IMR-90 (cell line): ENCODE data around the gene ACAT2. TPM values are rescaled to one million over a fixed set of nuclear protein-coding genes. Genes with fewer than 3 reads are reported as not detected.

Source experiments
- ATAC-seq: fragments of 200-7000 bp; cut with Tn5 transposase; 2 replicates; pipeline ENCODE4 v1.9.1; 2020; ENCODE audit warnings: low read depth, mild to moderate bottlenecking, moderate library complexity
- BruUV-seq: library from RNA; stranded (reverse); fragments of 400-500 nt; replicated peaks from 2 replicates; lab custom pipeline; 2021; lab: Mats Ljungman, UMichigan
- CTCF ChIA-PET: fragments of 300-600 bp; formaldehyde crosslinking; extraction: SDS; loops from one replicate; lab custom pipeline; 2021; ENCODE audit warnings: antibody characterized with exemption; lab: Yijun Ruan, JAX
- POLR2A ChIA-PET: fragments of 300-600 bp; sonication (Branson Sonifier 250); formaldehyde crosslinking; loops from one replicate; lab custom pipeline; 2022; ENCODE audit warnings: antibody characterized with exemption; ENCODE audit not compliant: unreplicated experiment; lab: Charles Lee
- DNase-seq: peaks from one replicate; pipeline ENCODE4 v3.0.0; 2013
- H2AFZ ChIP-seq: replicated peaks from 2 replicates; pipeline ENCODE3; 2013; ENCODE audit warnings: low read length, mild to moderate bottlenecking; ENCODE audit not compliant: poor library complexity
- H2AK5ac ChIP-seq: 2 replicates; pipeline ENCODE4 v1.6.1; 2013; ENCODE audit warnings: low read depth, low read length, inconsistent platforms
- H2AK9ac ChIP-seq: replicated peaks from 2 replicates; pipeline ENCODE3; 2013; ENCODE audit warnings: mild to moderate bottlenecking, low read depth, low read length, moderate library complexity; ENCODE audit not compliant: poor library complexity
- H2BK120ac ChIP-seq: 2 replicates; pipeline ENCODE4 v1.6.1; 2013; ENCODE audit warnings: low read depth, low read length, inconsistent platforms
- H2BK15ac ChIP-seq: 3 replicates; pipeline ENCODE4 v1.6.1; 2013; ENCODE audit warnings: low read depth, low read length, inconsistent platforms
- H2BK20ac ChIP-seq: 2 replicates; pipeline ENCODE4 v1.6.1; 2013; ENCODE audit warnings: low read depth, mild to moderate bottlenecking, inconsistent platforms, low read length, moderate library complexity
- H2BK5ac ChIP-seq: 2 replicates; pipeline ENCODE4 v1.6.1; 2013; ENCODE audit warnings: mild to moderate bottlenecking, low read depth, low read length, inconsistent platforms; ENCODE audit not compliant: poor library complexity, severe bottlenecking
- H3K14ac ChIP-seq: replicated peaks from 2 replicates; pipeline ENCODE4 v1.6.1; 2013; ENCODE audit warnings: low read depth, low read length, inconsistent platforms
- H3K18ac ChIP-seq: 2 replicates; pipeline ENCODE4 v1.6.1; 2013; ENCODE audit warnings: low read depth, low read length, control low read depth
- H3K23ac ChIP-seq: 2 replicates; pipeline ENCODE4 v1.6.1; 2013; ENCODE audit warnings: low read depth, low read length, inconsistent platforms
- H3K27ac ChIP-seq: 2 replicates; pipeline ENCODE4 v1.5.1; 2013; ENCODE audit warnings: mild to moderate bottlenecking, control low read depth, low read length; ENCODE audit not compliant: insufficient read depth
- H3K27me3 ChIP-seq: 2 replicates; pipeline ENCODE4 v1.6.1; 2013; ENCODE audit warnings: low read length; ENCODE audit not compliant: control insufficient read depth, insufficient read depth
- H3K36me3 ChIP-seq: 2 replicates; pipeline ENCODE4 v1.6.1; 2013; ENCODE audit warnings: low read length, mixed read lengths; ENCODE audit not compliant: control insufficient read depth, insufficient read depth
- H3K4ac ChIP-seq: 2 replicates; pipeline ENCODE4 v1.6.1; 2013; ENCODE audit warnings: low read depth, low read length, inconsistent platforms
- H3K4me1 ChIP-seq: 2 replicates; pipeline ENCODE4 v1.6.1; 2013; ENCODE audit warnings: low read length, mixed read lengths; ENCODE audit not compliant: control insufficient read depth, insufficient read depth
- H3K4me2 ChIP-seq: 2 replicates; pipeline ENCODE4 v1.6.1; 2013; ENCODE audit warnings: low read depth, mild to moderate bottlenecking, control low read depth, low read length, moderate library complexity
- H3K4me3 ChIP-seq: 2 replicates; pipeline ENCODE4 v1.5.1; 2013; ENCODE audit warnings: low read depth, mild to moderate bottlenecking, control low read depth, low read length, moderate library complexity; ENCODE audit not compliant: insufficient read depth
- H3K56ac ChIP-seq: 2 replicates; pipeline ENCODE4 v1.6.1; 2013; ENCODE audit warnings: low read length, inconsistent platforms; ENCODE audit not compliant: insufficient read depth; ENCODE audit errors: extremely low read depth
- H3K79me1 ChIP-seq, 2 experiments: 2 replicates each; pipeline ENCODE4 v1.6.1; 2013; ENCODE audit warnings: low read length in 2 of 2, inconsistent platforms in 1 of 2, low read depth in 1 of 2
- H3K9ac ChIP-seq: 2 replicates; pipeline ENCODE4 v1.6.1; 2013; ENCODE audit warnings: low read depth, low read length, control low read depth
- H3K9me1 ChIP-seq: 2 replicates; pipeline ENCODE4 v1.6.1; 2013; ENCODE audit warnings: low read length, inconsistent platforms; ENCODE audit not compliant: insufficient read depth
- H3K9me3 ChIP-seq: 2 replicates; pipeline ENCODE4 v1.6.1; 2013; ENCODE audit warnings: low read length; ENCODE audit not compliant: control insufficient read depth, insufficient read depth
- H4K20me1 ChIP-seq: 2 replicates; pipeline ENCODE4 v1.6.1; 2013; ENCODE audit warnings: low read length, inconsistent platforms; ENCODE audit not compliant: insufficient read depth
- H4K5ac ChIP-seq: 2 replicates; pipeline ENCODE4 v1.6.1; 2013; ENCODE audit warnings: mild to moderate bottlenecking, low read depth, low read length, control low read depth
- H4K8ac ChIP-seq, 2 experiments: 2 replicates each; pipeline ENCODE4 v1.6.1; 2013; ENCODE audit warnings: low read depth in 2 of 2, low read length in 2 of 2, control low read depth in 1 of 2, inconsistent platforms in 1 of 2
- H4K91ac ChIP-seq: 2 replicates; pipeline ENCODE4 v1.6.1; 2013; ENCODE audit warnings: low read depth, low read length, inconsistent platforms; ENCODE audit not compliant: insufficient read depth
- BHLHE40 ChIP-seq: fragments of 150-350 bp; IDR thresholded peaks from 2 replicates; pipeline ENCODE4 v1.6.1; 2016; ENCODE audit warnings: mild to moderate bottlenecking, low read depth, low read length
- CEBPB ChIP-seq: IDR thresholded peaks from 2 replicates; pipeline ENCODE4 v1.6.1; 2012; ENCODE audit warnings: low read depth, low read length, improper control_type of control experiment
- MXI1 ChIP-seq: IDR thresholded peaks from 2 replicates; pipeline ENCODE4 v1.6.1; 2012; ENCODE audit warnings: low read depth, mild to moderate bottlenecking, low read length, moderate library complexity, borderline replicate concordance
- RCOR1 ChIP-seq: IDR thresholded peaks from 2 replicates; pipeline ENCODE4 v1.6.1; 2012; ENCODE audit warnings: mild to moderate bottlenecking, low read length, improper control_type of control experiment; ENCODE audit not compliant: insufficient replicate concordance
- RFX5 ChIP-seq: IDR thresholded peaks from 2 replicates; pipeline ENCODE4 v1.8.0; 2012; ENCODE audit warnings: low read depth, mild to moderate bottlenecking, low read length, moderate library complexity
- WGBS, 2 experiments: methylation state at CpG; one replicate each; pipeline versions ENCODE4 v1.1.5 to v1.1.7; 2013; ENCODE audit warnings: missing lambda C conversion rate in 2 of 2; ENCODE audit not compliant: insufficient read length in 1 of 2; ENCODE audit errors: extremely low coverage in 2 of 2; 5-methylcytosine and 5-hydroxymethylcytosine counted together
- dilution Hi-C: fragments of 300-500 bp; cut with HindIII; formaldehyde crosslinking; loops from one replicate; pipeline ENCODE4 v1.14.3; 2018; ENCODE audit warnings: low sequenced_read_pairs; ENCODE audit not compliant: unreplicated experiment
- in situ Hi-C: fragments of 300-500 bp; cut with MboI; formaldehyde crosslinking; loops from 3 replicates; pipeline ENCODE4 v1.14.3; 2019; ENCODE audit warnings: low sequenced_read_pairs, inconsistent platforms, mixed read lengths
- intact Hi-C: fragments of 100-400 bp; cut with micrococcal nuclease; formaldehyde crosslinking; loops from 2 replicates; pipeline ENCODE4 v1.10.0; 2022
- polyA plus RNA-seq, 3 experiments: library from polyadenylated mRNA; depleted of rRNA; stranded (reverse); fragments of >200 nt; gene quantifications; 2 replicates each; pipeline ENCODE4 v1.2.3, GENCODE V29; 2012; ENCODE audit warnings: low replicate concordance in 1 of 3
- total RNA-seq: library from RNA; depleted of rRNA; stranded (reverse); fragments of >200 nt; gene quantifications from 2 replicates; pipeline ENCODE4 v1.2.3, GENCODE V29; 2012

Gene ACAT2
- total and polyA plus RNA-seq, 2 of the 4 experiments (the other 2 are of a cell fraction) = 30.5 to 45.2 TPM

GRCh38 chr6:159777240-159777904 is 15.5 kb downstream of the ACAT2 start:
- dilution Hi-C loops = no loop called here
- H4K91ac ChIP-seq = no peak overlapping the region
- H3K27ac ChIP-seq = no peak overlapping the region
- H3K9me3 ChIP-seq = no peaks in the 10 kb centered on the region
- H3K4ac ChIP-seq = no peak overlapping the region
- H4K5ac ChIP-seq = no peak overlapping the region
- no peaks in the 10 kb centered on the region for H4K20me1 ChIP-seq
- in situ Hi-C loops = no loop called here
- H2AFZ ChIP-seq = no peak overlapping the region
- H2BK15ac ChIP-seq = no peak overlapping the region
- no peak overlapping the region for H2BK120ac ChIP-seq
- H3K9me1 ChIP-seq = no peaks in the 10 kb centered on the region
- H3K9ac ChIP-seq = no peak overlapping the region
- no TSS peak for BruUV-seq
- H3K18ac ChIP-seq = no peak overlapping the region
- no peak overlapping the region for H3K4me2 ChIP-seq
- H3K4me1 ChIP-seq = no peaks in the 10 kb centered on the region
- WGBS, 2 experiments = 100% methylated on average over 3 of the region's 7 CpGs; no CpG with 5 or more reads in 1 of the 2 experiments
- peaks cover 34% of the 10 kb centered on the region for H3K36me3 ChIP-seq
- H3K56ac ChIP-seq = no peak overlapping the region
- intact Hi-C loops = no loop called here
- H3K14ac ChIP-seq = no peak overlapping the region
- no peak overlapping the region for H4K8ac ChIP-seq
- POLR2A ChIA-PET = no interaction called here
- peaks cover 1 to 6% of the 10 kb centered on the region in 2 experiments; a peak in 3 of 4 replicates for H3K79me1 ChIP-seq
- DNase-seq (no peak), ATAC-seq (no peak)
- H3K4me3 ChIP-seq = no peak overlapping the region
- H2BK5ac ChIP-seq = no peak overlapping the region
- H2AK9ac ChIP-seq = no peak overlapping the region
- H3K27me3 ChIP-seq = no peaks in the 10 kb centered on the region
- no peak overlapping the region for H2AK5ac ChIP-seq
- CTCF ChIA-PET = no interaction called here
- TF ChIP-seq RCOR1 (no peak), MXI1 (no peak), RFX5 (no peak), BHLHE40 (no peak), CEBPB (no peak)
- H2BK20ac ChIP-seq = no peak overlapping the region
- H3K23ac ChIP-seq = no peak overlapping the region
